ENCODE measurements around the gene MARCHF2.
"Not testable (repeated sequence)": the region's sequence is repeated elsewhere in the genome, so short reads cannot be mapped to it uniquely, and the experiment has no call there.

MARCHF2 gene

DNA sequence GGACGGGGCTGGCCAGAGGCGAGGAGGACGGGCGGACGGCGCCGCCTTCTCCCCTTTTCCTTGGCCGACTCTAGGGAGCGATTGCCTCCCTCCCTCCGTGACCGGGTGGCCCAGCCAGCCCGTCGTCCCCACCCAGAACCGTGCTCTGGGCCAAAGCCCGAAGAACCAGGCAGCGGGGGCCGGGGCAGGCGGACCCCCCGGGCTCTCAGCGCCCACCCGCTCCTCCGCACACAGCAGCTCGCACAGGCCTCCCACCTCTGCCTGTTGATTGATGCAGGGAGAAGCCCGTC lies 9.3 kb upstream of the MARCHF2 start:
- Histone ChIP-seq H2AFZ (ENCODE audit: low read length) (no peak overlapping the region), H3K9ac (ENCODE audit: low read length) (no peak overlapping the region), H4K20me1 (ENCODE audit: insufficient read depth, low read length) (no peaks in the 10 kb centered on the region), H3K4me3 (ENCODE audit: low read depth, low read length, poor library complexity, severe bottlenecking) (no peak overlapping the region), H3K27me3 (ENCODE audit: insufficient read depth, low read length) (no peaks in the 10 kb centered on the region), H3K79me2 (ENCODE audit: insufficient read depth, low read length) (no peaks in the 10 kb centered on the region), H3K36me3 (ENCODE audit: insufficient read depth, low read length) (peaks cover 24% of the 10 kb centered on the region; the same call in 1 of the 2 replicates), H3K4me2 (ENCODE audit: low read length) (no peak overlapping the region), H3K4me1 (ENCODE audit: insufficient read depth, low read length, severe bottlenecking) (no peaks in the 10 kb centered on the region), H3K9me3 (ENCODE audit: low read length) (no peaks in the 10 kb centered on the region), H3K27ac (ENCODE audit: low read depth, low read length, poor library complexity, severe bottlenecking) (no peak overlapping the region), H3F3A (ENCODE audit: insufficient read depth, low read length) (no peaks in the 10 kb centered on the region), H3K9me2 (ENCODE audit: low read depth, low read length) (no peaks in the 10 kb centered on the region)
- TF ChIP-seq, protein P1, sequence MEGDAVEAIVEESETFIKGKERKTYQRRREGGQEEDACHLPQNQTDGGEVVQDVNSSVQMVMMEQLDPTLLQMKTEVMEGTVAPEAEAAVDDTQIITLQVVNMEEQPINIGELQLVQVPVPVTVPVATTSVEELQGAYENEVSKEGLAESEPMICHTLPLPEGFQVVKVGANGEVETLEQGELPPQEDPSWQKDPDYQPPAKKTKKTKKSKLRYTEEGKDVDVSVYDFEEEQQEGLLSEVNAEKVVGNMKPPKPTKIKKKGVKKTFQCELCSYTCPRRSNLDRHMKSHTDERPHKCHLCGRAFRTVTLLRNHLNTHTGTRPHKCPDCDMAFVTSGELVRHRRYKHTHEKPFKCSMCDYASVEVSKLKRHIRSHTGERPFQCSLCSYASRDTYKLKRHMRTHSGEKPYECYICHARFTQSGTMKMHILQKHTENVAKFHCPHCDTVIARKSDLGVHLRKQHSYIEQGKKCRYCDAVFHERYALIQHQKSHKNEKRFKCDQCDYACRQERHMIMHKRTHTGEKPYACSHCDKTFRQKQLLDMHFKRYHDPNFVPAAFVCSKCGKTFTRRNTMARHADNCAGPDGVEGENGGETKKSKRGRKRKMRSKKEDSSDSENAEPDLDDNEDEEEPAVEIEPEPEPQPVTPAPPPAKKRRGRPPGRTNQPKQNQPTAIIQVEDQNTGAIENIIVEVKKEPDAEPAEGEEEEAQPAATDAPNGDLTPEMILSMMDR (IDR thresholded peaks at IDR 0.05; ENCODE audit: low read length), result no peak
- TF ChIP-seq EZH2 (IDR thresholded peaks at IDR 0.05; ENCODE audit: borderline replicate concordance, low read length), result no peak

DNA sequence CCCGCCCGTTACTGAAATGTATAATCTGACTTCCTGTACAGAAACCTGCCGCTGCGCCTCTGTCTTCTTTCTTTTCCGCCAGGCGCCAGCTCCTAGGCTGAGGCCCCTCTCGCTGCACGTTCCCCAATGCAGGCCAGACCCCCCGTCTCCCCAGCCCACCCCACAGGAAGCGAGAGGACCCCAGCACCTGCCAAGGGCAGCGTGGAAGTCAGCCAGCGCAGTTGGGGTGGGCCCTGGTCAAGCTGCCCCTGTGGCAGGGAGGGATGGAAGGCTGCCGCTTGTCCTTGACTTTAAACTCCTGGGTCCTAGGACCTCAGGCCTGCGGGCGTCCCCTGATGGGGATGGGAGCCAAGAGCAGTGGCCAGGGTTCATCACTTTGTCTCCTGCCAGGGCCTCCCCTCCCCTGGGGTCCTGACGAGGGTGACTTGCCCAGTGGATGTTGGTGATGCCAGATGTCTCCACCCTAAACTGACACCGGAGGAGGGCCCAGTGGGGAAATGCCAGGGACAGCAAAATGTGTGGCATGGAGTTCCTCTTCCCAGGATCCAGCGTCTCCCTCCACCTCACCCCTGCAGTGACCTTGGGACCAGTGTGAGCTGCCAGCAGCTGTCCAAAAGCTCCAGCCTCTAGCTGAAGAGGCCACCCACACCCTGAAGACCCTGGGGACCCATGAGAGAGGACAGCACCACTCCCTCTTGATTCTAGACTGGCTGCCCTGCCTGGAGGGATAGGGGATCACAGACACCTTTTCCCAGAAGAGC lies 8.5 kb upstream of the MARCHF2 start:
- no peak overlapping the region for H3K9ac ChIP-seq (ENCODE audit: low read length)
- no peaks in the 10 kb centered on the region for H3K4me1 ChIP-seq (ENCODE audit: insufficient read depth, low read length, severe bottlenecking)
- peaks cover 24% of the 10 kb centered on the region; the same call in 1 of the 2 replicates for H3K36me3 ChIP-seq (ENCODE audit: insufficient read depth, low read length)
- no peaks in the 10 kb centered on the region for H3K9me2 ChIP-seq (ENCODE audit: low read depth, low read length)
- no peaks in the 10 kb centered on the region for H3F3A ChIP-seq (ENCODE audit: insufficient read depth, low read length)
- no peaks in the 10 kb centered on the region for H4K20me1 ChIP-seq (ENCODE audit: insufficient read depth, low read length)
- H3K4me3 ChIP-seq (ENCODE audit: low read depth, low read length, poor library complexity, severe bottlenecking), result no peak overlapping the region
- H3K27ac ChIP-seq (ENCODE audit: low read depth, low read length, poor library complexity, severe bottlenecking), result no peak overlapping the region
- no peak overlapping the region for H2AFZ ChIP-seq (ENCODE audit: low read length)
- no peaks in the 10 kb centered on the region for H3K9me3 ChIP-seq (ENCODE audit: low read length)
- H3K4me2 ChIP-seq (ENCODE audit: low read length), result no peak overlapping the region
- TF ChIP-seq EZH2 (IDR thresholded peaks at IDR 0.05; ENCODE audit: borderline replicate concordance, low read length), result no peak
- TF ChIP-seq, protein P1 (IDR thresholded peaks at IDR 0.05; ENCODE audit: low read length), result no peak
- H3K27me3 ChIP-seq (ENCODE audit: insufficient read depth, low read length), result no peaks in the 10 kb centered on the region
- no peaks in the 10 kb centered on the region for H3K79me2 ChIP-seq (ENCODE audit: insufficient read depth, low read length)

DNA sequence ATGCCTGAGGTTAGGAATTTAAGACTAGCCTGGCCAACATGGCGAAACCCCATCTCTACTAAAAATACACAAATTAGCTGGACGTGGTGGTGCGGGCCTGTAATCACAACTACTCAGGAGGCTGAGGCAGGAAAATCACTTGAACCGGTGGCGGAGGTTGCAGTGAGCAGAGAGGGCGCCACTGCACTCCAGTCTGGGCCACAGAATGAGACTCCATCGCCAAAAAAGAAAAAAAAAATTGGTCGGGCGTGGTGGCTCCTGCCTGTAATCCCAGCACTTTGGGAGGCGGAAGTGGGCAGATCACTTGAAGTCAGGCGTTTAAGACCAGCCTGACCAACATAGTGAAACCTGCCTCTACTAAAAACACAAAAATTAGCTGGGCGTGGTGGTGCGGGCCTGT lies 2.4 kb upstream of the MARCHF2 start:
- not testable (repeated sequence) for H3K9ac ChIP-seq (ENCODE audit: low read length); H3K27me3 ChIP-seq (ENCODE audit: insufficient read depth, low read length); H3K9me2 ChIP-seq (ENCODE audit: low read depth, low read length); H3F3A ChIP-seq (ENCODE audit: insufficient read depth, low read length); H3K36me3 ChIP-seq (ENCODE audit: insufficient read depth, low read length); H3K4me3 ChIP-seq (ENCODE audit: low read depth, low read length, poor library complexity, severe bottlenecking); H3K79me2 ChIP-seq (ENCODE audit: insufficient read depth, low read length); H3K4me2 ChIP-seq (ENCODE audit: low read length); H3K27ac ChIP-seq (ENCODE audit: low read depth, low read length, poor library complexity, severe bottlenecking); H3K4me1 ChIP-seq (ENCODE audit: insufficient read depth, low read length, severe bottlenecking); H4K20me1 ChIP-seq (ENCODE audit: insufficient read depth, low read length); H3K9me3 ChIP-seq (ENCODE audit: low read length); H2AFZ ChIP-seq (ENCODE audit: low read length)

DNA sequence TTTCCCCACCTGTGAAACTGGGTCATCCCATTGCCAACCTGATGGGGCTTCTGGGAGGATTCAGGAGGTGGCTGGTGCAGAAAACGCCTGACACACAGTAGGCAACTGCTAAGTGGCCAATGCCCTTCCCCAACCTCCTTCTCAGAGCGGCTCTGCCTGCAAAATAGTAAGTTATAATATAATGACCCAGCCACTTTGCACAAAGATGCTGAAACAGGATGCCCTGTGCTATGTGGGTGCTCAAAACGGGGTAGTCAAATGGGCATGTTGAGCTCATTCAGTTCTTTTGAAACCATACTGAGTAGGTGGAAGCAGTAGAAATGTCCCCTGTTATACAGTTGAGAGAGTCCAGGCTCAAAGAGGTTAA lies 507 bp downstream of the MARCHF2 start:
- no peak overlapping the region for H3K27ac ChIP-seq (ENCODE audit: low read depth, low read length, poor library complexity, severe bottlenecking)
- H2AFZ ChIP-seq (ENCODE audit: low read length), result no peak overlapping the region
- H3K9ac ChIP-seq (ENCODE audit: low read length), result peak overlapping the region; percentile 70

More for the DNA sequence above, 507 bp downstream of the MARCHF2 start:
- TF ChIP-seq, protein P1 (IDR thresholded peaks at IDR 0.05; ENCODE audit: low read length), result no peak
- TF ChIP-seq EZH2 (IDR thresholded peaks at IDR 0.05; ENCODE audit: borderline replicate concordance, low read length), result no peak
- H4K20me1 ChIP-seq (ENCODE audit: insufficient read depth, low read length), result no peaks in the 10 kb centered on the region
- peak overlapping the region; percentile 74 for H3K4me3 ChIP-seq (ENCODE audit: low read depth, low read length, poor library complexity, severe bottlenecking)
- H3K36me3 ChIP-seq (ENCODE audit: insufficient read depth, low read length), result no peaks in the 10 kb centered on the region
- 0 out of 2 replicates have a peak, but pooled peaks cover 5% of the 10 kb centered on the region for H3F3A ChIP-seq (ENCODE audit: insufficient read depth, low read length)
- no peaks in the 10 kb centered on the region for H3K9me3 ChIP-seq (ENCODE audit: low read length)
- H3K4me1 ChIP-seq (ENCODE audit: insufficient read depth, low read length, severe bottlenecking), result peaks cover 12% of the 10 kb centered on the region
- H3K27me3 ChIP-seq (ENCODE audit: insufficient read depth, low read length), result no peaks in the 10 kb centered on the region
- no peaks in the 10 kb centered on the region for H3K9me2 ChIP-seq (ENCODE audit: low read depth, low read length)
- no peaks in the 10 kb centered on the region for H3K79me2 ChIP-seq (ENCODE audit: insufficient read depth, low read length)
- H3K4me2 ChIP-seq (ENCODE audit: low read length), result peak overlapping the region; percentile 92
